Measurements from ENCODE around the gene COQ2.
"Not testable (repeated sequence)": the region's sequence is repeated elsewhere in the genome, so short reads cannot be mapped to it uniquely, and the experiment has no call there.

- TF ChIP-seq RFX5 (IDR thresholded peaks at IDR 0.05; ENCODE audit: low read length); SMC3 (IDR thresholded peaks at IDR 0.05; ENCODE audit: low read depth, low read length); POLR2AphosphoS5 (IDR thresholded peaks at IDR 0.05; ENCODE audit: low read depth, low read length); NRF1 (IDR thresholded peaks at IDR 0.05; ENCODE audit: low read depth, low read length); RXRA (IDR thresholded peaks at IDR 0.05; ENCODE audit: borderline replicate concordance, low read depth); CTCF (IDR thresholded peaks at IDR 0.05); TAF1 (IDR thresholded peaks at IDR 0.05; ENCODE audit: borderline replicate concordance, low read depth, low read length); PBX3 (IDR thresholded peaks at IDR 0.05); REST (IDR thresholded peaks at IDR 0.05; ENCODE audit: low read depth, low read length); YY1 (IDR thresholded peaks at IDR 0.05; ENCODE audit: low read depth); USF2 (IDR thresholded peaks at IDR 0.05; ENCODE audit: borderline replicate concordance, low read depth, low read length); RAD21 (IDR thresholded peaks at IDR 0.05; ENCODE audit: low read length): not testable (repeated sequence)
Observed at GRCh38 chr4:83325306-83325705, 40.7 kb upstream of the COQ2 start.

Measured in SK-N-SH (cell line).